A549 (cell line): ENCODE data around the gene PPP6R1. TPM values are rescaled to one million over a fixed set of nuclear protein-coding genes. Genes with fewer than 3 reads are reported as not detected.
A peak's percentile ranks its signal among the peaks of the same experiment; 100 is the strongest.

Experiments
- ATAC-seq, 2 experiments: fragments of 200-7000 bp in 1 of 2; fragments of >200 bp in 1 of 2; cut with Nextera tagmentation in 1 of 2; cut with Tn5 transposase in 1 of 2; 3 replicates each; pipeline versions ENCODE4 v1.8.0 to v1.9.1; 2018 to 2020; ENCODE audit warnings: mild to moderate bottlenecking in 1 of 2, moderate library complexity in 1 of 2
- CTCF ChIA-PET: fragments of 300-600 bp; sonication (Branson Sonifier 250); formaldehyde crosslinking; extraction: SDS; loops from one replicate; lab custom pipeline; 2021; ENCODE audit warnings: antibody characterized with exemption, inconsistent platforms; lab: Yijun Ruan, JAX
- POLR2A ChIA-PET: fragments of 350-600 bp; formaldehyde crosslinking; extraction: SDS; loops from one replicate; lab custom pipeline; 2021; ENCODE audit warnings: antibody characterized with exemption, inconsistent platforms; lab: Yijun Ruan, JAX
- DNase-seq, 2 experiments: peaks; one replicate each; pipeline versions ENCODE4 v3.0.0 to v3.0.0-alpha.2; 2011 to 2016; ENCODE audit warnings: low read depth in 1 of 2, low spot score in 1 of 2
- FAIRE-seq: peaks from 2 replicates; lab custom pipeline; 2011; peaks lifted over from hg19 to GRCh38; lab: Jason Lieb, UNC
- H3K27ac ChIP-seq, 2 experiments: fragments of >200 bp; sonication (Bioruptor Twin); formaldehyde crosslinking; 3 replicates each; pipeline ENCODE4 v1.5.1; 2016 to 2017
- H3K4me1 ChIP-seq: fragments of >200 bp; sonication (Bioruptor Twin); formaldehyde crosslinking; 3 replicates; pipeline ENCODE4 v1.6.1; 2016
- H3K4me2 ChIP-seq: fragments of >200 bp; sonication (Bioruptor Twin); formaldehyde crosslinking; 3 replicates; pipeline ENCODE4 v1.6.1; 2016
- H3K4me3 ChIP-seq: fragments of >200 bp; sonication (Bioruptor Twin); formaldehyde crosslinking; 3 replicates; pipeline ENCODE4 v1.5.1; 2016
- H3K9me3 ChIP-seq: fragments of >200 bp; sonication (Bioruptor Twin); formaldehyde crosslinking; 3 replicates; pipeline ENCODE4 v1.6.1; 2016
- BCL3 ChIP-seq: fragments of >200 bp; sonication (Bioruptor Twin); formaldehyde crosslinking; IDR thresholded peaks from 3 replicates; pipeline ENCODE4 v1.6.1; 2016
- CBX2 ChIP-seq: fragments of 200-600 bp; sonication (generic); IDR thresholded peaks from 2 replicates; pipeline ENCODE4 v1.6.1; 2016; ENCODE audit warnings: low read depth, mild to moderate bottlenecking, borderline replicate concordance
- CBX8 ChIP-seq: fragments of 200-600 bp; sonication (generic); IDR thresholded peaks from 2 replicates; pipeline ENCODE4 v1.6.1; 2016
- CEBPB ChIP-seq, 2 experiments: fragments of >200 bp in 1 of 2; sonication (Bioruptor Twin) in 1 of 2; formaldehyde crosslinking in 1 of 2; IDR thresholded peaks; 2 replicates each; pipeline ENCODE4 v1.6.1; 2012 to 2016
- FOSB ChIP-seq: fragments of 250-450 bp; sonication (Bioruptor Pico); IDR thresholded peaks from 2 replicates; pipeline ENCODE4 v1.5.0; 2020; ENCODE audit warnings: mild to moderate bottlenecking, moderate library complexity
- FOXS1 ChIP-seq: fragments of 250-450 bp; sonication (Bioruptor Pico); IDR thresholded peaks from 2 replicates; pipeline ENCODE4 v1.5.0; 2020; ENCODE audit warnings: mild to moderate bottlenecking, moderate library complexity
- HDAC2 ChIP-seq: fragments of 200-600 bp; sonication (generic); IDR thresholded peaks from 2 replicates; pipeline ENCODE4 v1.6.1; 2016
- HEYL ChIP-seq: fragments of 250-450 bp; sonication (Bioruptor Pico); IDR thresholded peaks from 2 replicates; pipeline ENCODE4 v1.8.0; 2021; ENCODE audit warnings: mild to moderate bottlenecking, moderate library complexity
- HOXB13 ChIP-seq: fragments of 250-450 bp; sonication (Bioruptor Pico); IDR thresholded peaks from 2 replicates; pipeline ENCODE4 v1.5.0; 2020; ENCODE audit warnings: low read depth, mild to moderate bottlenecking, moderate library complexity
- MAFK ChIP-seq: fragments of 450-650 bp; IDR thresholded peaks from 2 replicates; pipeline ENCODE4 v1.6.1; 2014; ENCODE audit not compliant: partially characterized antibody
- NPAS2 ChIP-seq: fragments of 250-450 bp; sonication (Bioruptor Pico); IDR thresholded peaks from 2 replicates; pipeline ENCODE4 v1.8.0; 2022; ENCODE audit warnings: mild to moderate bottlenecking, moderate library complexity, borderline replicate concordance
- PBX3 ChIP-seq: IDR thresholded peaks from 2 replicates; pipeline ENCODE4 v1.6.1; 2012
- POLR2A ChIP-seq: IDR thresholded peaks from 2 replicates; pipeline ENCODE4 v1.6.1; 2012; ENCODE audit warnings: mild to moderate bottlenecking, low read length
- RAD21 ChIP-seq, 2 experiments: fragments of >200 bp in 1 of 2; sonication (Bioruptor Twin) in 1 of 2; formaldehyde crosslinking in 1 of 2; IDR thresholded peaks in 1 of 2; conservative IDR thresholded peaks in 1 of 2; 2 replicates in 1 of 2; 3 replicates in 1 of 2; pipeline ENCODE4 v1.6.1; 2012 to 2018; ENCODE audit warnings: inconsistent platforms in 1 of 2
- RNF2 ChIP-seq: fragments of 200-600 bp; sonication (generic); IDR thresholded peaks from 2 replicates; pipeline ENCODE4 v1.6.1; 2016; ENCODE audit warnings: low read depth, mild to moderate bottlenecking, antibody characterized with exemption, moderate library complexity, borderline replicate concordance
- SMC3 ChIP-seq: fragments of >200 bp; sonication (Bioruptor Twin); formaldehyde crosslinking; IDR thresholded peaks from 3 replicates; pipeline ENCODE4 v1.6.1; 2018; ENCODE audit warnings: inconsistent platforms
- ZC3H11A ChIP-seq: fragments of 450-650 bp; IDR thresholded peaks from 2 replicates; pipeline ENCODE4 v1.6.1; 2014; ENCODE audit warnings: antibody characterized with exemption, mild to moderate bottlenecking
- ZSCAN20 ChIP-seq: fragments of 250-450 bp; sonication (Bioruptor Pico); IDR thresholded peaks from 2 replicates; pipeline ENCODE4 v1.8.0; 2022; ENCODE audit warnings: mild to moderate bottlenecking, moderate library complexity
- WGBS: methylation state at CpG from one replicate; pipeline ENCODE4 v1.1.6; 2017; ENCODE audit errors: missing lambda C conversion rate; 5-methylcytosine and 5-hydroxymethylcytosine counted together
- polyA plus RNA-seq, 4 experiments: library from polyadenylated mRNA; depleted of rRNA in 3 of 4; stranded (reverse); fragments of >200 nt; fragmentation: RNase III in 1 of 4; extraction: RNeasy Plus Mini Kit Qiagen cat#74134 plus additional on column Dnase treatment in 1 of 4; gene quantifications; 2 replicates in 3 of 4; 3 replicates in 1 of 4; pipeline ENCODE4 v1.2.3, GENCODE V29; 2011 to 2017
- TF ChIP-seq, protein P1 (sequence below): fragments of 250-450 bp; sonication (Bioruptor Pico); IDR thresholded peaks from 2 replicates; pipeline ENCODE4 v1.5.0; 2021; ENCODE audit warnings: mild to moderate bottlenecking, moderate library complexity, borderline replicate concordance
- TF ChIP-seq, protein P2 (sequence below): fragments of 450-650 bp; IDR thresholded peaks from 2 replicates; pipeline ENCODE4 v1.6.1; 2014; ENCODE audit warnings: antibody characterized with exemption
- TF ChIP-seq, protein P3 (sequence below): fragments of 150-350 bp; IDR thresholded peaks from 2 replicates; pipeline ENCODE4 v1.6.1; 2014; ENCODE audit warnings: low read depth, mild to moderate bottlenecking, low read length
- TF ChIP-seq, protein P4 (sequence below): fragments of 200-600 bp; sonication (generic); IDR thresholded peaks from 2 replicates; pipeline ENCODE4 v1.6.1; 2016; ENCODE audit warnings: antibody characterized with exemption, mild to moderate bottlenecking, moderate library complexity
- TF ChIP-seq, protein P5 (sequence below): IDR thresholded peaks from 2 replicates; pipeline ENCODE4 v1.6.1; 2012

The PPP6R1 gene
- polyA plus RNA-seq, 2 of the 4 experiments (the other 2 are of a cell fraction): 42.9 to 78.0 TPM

GRCh38 chr19:55189403-55189835 lies 69.4 kb downstream of the PPP6R1 start (continued):
- TF ChIP-seq, protein P1, sequence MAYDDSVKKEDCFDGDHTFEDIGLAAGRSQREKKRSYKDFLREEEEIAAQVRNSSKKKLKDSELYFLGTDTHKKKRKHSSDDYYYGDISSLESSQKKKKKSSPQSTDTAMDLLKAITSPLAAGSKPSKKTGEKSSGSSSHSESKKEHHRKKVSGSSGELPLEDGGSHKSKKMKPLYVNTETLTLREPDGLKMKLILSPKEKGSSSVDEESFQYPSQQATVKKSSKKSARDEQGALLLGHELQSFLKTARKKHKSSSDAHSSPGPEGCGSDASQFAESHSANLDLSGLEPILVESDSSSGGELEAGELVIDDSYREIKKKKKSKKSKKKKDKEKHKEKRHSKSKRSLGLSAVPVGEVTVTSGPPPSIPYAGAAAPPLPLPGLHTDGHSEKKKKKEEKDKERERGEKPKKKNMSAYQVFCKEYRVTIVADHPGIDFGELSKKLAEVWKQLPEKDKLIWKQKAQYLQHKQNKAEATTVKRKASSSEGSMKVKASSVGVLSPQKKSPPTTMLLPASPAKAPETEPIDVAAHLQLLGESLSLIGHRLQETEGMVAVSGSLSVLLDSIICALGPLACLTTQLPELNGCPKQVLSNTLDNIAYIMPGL: no peak
- TF ChIP-seq HDAC2 (no peak), RAD21 (conservative IDR thresholded peaks at IDR 0.05 in 1 of 2, IDR thresholded peaks at IDR 0.05 in 1 of 2) (0 out of 5 replicates have a peak, but pooled peaks of 1 of the 2 experiments have one; percentile 5), FOSB (CRISPR knock-in tag) (no peak), FOXS1 (no peak), BCL3 (peak; percentile 59; the same call in 1 of the 3 replicates), CEBPB (IDR thresholded peaks at IDR 0.05) (peak; percentile 6 to 66; a peak in 1 of 4 replicates), CBX2 (no peak), MAFK (peak; percentile 51), HOXB13 (CRISPR knock-in tag) (peak; percentile 85)
- TF ChIP-seq, protein P2, sequence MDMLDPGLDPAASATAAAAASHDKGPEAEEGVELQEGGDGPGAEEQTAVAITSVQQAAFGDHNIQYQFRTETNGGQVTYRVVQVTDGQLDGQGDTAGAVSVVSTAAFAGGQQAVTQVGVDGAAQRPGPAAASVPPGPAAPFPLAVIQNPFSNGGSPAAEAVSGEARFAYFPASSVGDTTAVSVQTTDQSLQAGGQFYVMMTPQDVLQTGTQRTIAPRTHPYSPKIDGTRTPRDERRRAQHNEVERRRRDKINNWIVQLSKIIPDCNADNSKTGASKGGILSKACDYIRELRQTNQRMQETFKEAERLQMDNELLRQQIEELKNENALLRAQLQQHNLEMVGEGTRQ: peak; percentile 87
- TF ChIP-seq, protein P3, sequence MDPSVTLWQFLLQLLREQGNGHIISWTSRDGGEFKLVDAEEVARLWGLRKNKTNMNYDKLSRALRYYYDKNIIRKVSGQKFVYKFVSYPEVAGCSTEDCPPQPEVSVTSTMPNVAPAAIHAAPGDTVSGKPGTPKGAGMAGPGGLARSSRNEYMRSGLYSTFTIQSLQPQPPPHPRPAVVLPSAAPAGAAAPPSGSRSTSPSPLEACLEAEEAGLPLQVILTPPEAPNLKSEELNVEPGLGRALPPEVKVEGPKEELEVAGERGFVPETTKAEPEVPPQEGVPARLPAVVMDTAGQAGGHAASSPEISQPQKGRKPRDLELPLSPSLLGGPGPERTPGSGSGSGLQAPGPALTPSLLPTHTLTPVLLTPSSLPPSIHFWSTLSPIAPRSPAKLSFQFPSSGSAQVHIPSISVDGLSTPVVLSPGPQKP: no peak
- TF ChIP-seq, protein P4, sequence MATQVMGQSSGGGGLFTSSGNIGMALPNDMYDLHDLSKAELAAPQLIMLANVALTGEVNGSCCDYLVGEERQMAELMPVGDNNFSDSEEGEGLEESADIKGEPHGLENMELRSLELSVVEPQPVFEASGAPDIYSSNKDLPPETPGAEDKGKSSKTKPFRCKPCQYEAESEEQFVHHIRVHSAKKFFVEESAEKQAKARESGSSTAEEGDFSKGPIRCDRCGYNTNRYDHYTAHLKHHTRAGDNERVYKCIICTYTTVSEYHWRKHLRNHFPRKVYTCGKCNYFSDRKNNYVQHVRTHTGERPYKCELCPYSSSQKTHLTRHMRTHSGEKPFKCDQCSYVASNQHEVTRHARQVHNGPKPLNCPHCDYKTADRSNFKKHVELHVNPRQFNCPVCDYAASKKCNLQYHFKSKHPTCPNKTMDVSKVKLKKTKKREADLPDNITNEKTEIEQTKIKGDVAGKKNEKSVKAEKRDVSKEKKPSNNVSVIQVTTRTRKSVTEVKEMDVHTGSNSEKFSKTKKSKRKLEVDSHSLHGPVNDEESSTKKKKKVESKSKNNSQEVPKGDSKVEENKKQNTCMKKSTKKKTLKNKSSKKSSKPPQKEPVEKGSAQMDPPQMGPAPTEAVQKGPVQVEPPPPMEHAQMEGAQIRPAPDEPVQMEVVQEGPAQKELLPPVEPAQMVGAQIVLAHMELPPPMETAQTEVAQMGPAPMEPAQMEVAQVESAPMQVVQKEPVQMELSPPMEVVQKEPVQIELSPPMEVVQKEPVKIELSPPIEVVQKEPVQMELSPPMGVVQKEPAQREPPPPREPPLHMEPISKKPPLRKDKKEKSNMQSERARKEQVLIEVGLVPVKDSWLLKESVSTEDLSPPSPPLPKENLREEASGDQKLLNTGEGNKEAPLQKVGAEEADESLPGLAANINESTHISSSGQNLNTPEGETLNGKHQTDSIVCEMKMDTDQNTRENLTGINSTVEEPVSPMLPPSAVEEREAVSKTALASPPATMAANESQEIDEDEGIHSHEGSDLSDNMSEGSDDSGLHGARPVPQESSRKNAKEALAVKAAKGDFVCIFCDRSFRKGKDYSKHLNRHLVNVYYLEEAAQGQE: no peak

- FAIRE-seq: no peak
- H3K4me3 ChIP-seq: no peak overlapping the region
- H3K4me2 ChIP-seq: peak overlapping the region; percentile 73
- peak overlapping the region; percentile 73 to 90 for H3K27ac ChIP-seq
- peaks cover 14% of the 10 kb centered on the region for H3K4me1 ChIP-seq
- POLR2A ChIA-PET: interaction anchor here (0.6 to 1.6 kb wide), 5 partner anchors 9 to 219 kb away, joined by 3 to 5 read pairs (median 4); partner anchors contain the start of genes PPP1R12C, PTPRH, SYT5 and UBE2S
- ATAC-seq: peak in 1 of 2 experiments; percentile 6; a peak in 1 of 6 replicates
- no peaks in the 10 kb centered on the region for H3K9me3 ChIP-seq
- CTCF ChIA-PET: interaction anchor here (0.9 to 2.3 kb wide), 6 partner anchors 11 to 195 kb away, joined by 3 to 9 read pairs (median 3); partner anchors contain the start of genes DNAAF3 and TMEM190
- WGBS: 90% methylated on average over 8 of the region's 8 CpGs
- DNase-seq: no peak
- TF ChIP-seq MAFK (no peak), ZSCAN20 (CRISPR knock-in tag) (no peak), PBX3 (no peak), BCL3 (no peak), HEYL (no peak), NPAS2 (CRISPR knock-in tag) (no peak), HDAC2 (no peak), SMC3 (no peak), CBX8 (no peak), POLR2A (no peak), ZC3H11A (no peak), RNF2 (no peak)
- TF ChIP-seq, protein P2: no peak
- TF ChIP-seq, protein P3: no peak
- TF ChIP-seq, protein P5, sequence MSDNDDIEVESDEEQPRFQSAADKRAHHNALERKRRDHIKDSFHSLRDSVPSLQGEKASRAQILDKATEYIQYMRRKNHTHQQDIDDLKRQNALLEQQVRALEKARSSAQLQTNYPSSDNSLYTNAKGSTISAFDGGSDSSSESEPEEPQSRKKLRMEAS: no peak
Measured at GRCh38 chr19:55188625-55189024, 70.2 kb downstream of the PPP6R1 start.
